ENCODE results near the gene LRFN3.
A peak's percentile ranks its signal among the peaks of the same experiment; 100 is the strongest.
"Not testable (repeated sequence)": the region's sequence is repeated elsewhere in the genome, so short reads cannot be mapped to it uniquely, and the experiment has no call there.

The LRFN3 gene

DNA sequence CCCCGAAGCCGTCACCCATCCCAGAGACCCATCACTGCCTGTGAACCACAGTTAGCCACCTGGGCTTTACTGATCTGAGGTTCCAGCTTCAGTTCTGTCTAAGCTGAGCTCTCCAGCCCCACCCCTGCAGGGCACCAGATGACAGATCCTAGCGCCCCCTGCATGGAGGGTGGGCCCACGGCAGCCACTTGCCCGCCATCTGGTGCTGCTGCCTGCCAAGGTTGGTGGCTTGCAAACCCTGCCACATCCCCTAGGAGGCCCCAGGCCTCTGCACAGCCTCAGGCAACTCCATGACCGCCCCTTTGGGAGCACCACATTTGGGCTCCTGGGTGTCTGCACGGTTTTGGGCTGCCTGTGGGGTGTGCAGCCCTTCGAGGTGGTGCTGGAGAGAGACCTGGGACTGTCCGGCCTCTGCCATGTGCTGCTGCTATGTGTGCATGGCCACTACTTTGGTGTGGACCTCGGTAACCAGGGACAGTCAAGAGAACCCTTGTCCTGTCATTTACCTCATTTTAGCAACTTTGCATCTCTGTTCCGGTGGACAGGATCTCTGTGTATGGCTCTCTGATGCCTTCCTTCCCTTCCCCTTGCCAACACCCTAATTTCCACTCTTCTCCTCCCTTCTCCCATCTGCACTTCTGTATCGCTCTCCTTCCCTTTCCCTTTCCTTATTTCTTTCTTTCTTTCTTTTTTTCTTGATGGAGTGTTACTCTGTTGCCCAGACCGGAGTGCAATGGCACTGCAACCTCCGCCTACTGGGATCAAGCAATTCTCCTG, 41.5 kb downstream of the LRFN3 start:
- peak in 1 of 2 experiments; percentile 29 for DNase-seq

DNA sequence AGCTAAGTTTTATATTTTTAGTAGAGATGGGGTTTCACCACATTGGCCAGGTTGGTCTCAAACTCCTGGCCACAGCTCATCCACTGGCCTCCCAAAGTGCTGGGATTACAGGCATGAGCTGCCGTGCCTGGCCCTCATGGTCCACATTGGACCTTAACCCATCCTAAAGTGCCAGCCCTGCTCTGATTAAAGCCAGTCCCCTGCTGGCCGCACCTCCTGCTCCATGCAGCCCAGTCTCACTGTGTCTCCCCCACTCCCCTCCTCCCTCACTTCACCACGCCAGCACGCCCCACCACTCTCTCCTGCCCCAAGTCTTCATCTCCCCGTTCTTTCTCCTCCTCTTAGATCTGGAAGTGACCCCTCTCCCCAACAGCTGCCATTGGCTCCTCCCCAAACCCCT, 42.1 kb downstream of the LRFN3 start:
- DNase-seq: no peak

DNA sequence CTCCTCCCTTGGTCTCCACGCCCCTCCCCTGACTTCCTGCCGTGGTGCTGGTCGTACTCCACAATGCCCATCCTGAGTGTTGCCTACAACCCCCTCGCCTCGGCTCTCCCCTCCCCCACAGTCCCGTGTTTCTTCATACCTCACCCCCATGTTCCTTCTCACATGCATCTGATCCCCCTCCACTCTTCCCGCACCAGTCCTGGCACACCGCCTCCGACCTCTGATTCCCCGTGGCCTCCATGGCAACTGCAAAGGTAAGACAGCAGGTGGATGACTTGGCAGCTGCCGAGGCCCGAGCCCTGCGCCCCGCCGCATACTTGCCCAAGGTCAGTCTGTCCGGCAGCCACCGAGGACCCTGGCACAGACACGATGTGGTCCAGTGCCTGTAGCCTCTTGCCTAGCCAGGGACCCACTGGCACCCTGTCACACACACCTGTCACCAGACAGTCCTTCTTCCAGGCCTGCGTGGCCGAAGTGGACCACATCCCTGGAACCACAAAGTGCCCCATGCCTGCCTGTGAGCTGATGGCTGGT, 42.7 kb downstream of the LRFN3 start:
- DNase-seq: no peak

DNA sequence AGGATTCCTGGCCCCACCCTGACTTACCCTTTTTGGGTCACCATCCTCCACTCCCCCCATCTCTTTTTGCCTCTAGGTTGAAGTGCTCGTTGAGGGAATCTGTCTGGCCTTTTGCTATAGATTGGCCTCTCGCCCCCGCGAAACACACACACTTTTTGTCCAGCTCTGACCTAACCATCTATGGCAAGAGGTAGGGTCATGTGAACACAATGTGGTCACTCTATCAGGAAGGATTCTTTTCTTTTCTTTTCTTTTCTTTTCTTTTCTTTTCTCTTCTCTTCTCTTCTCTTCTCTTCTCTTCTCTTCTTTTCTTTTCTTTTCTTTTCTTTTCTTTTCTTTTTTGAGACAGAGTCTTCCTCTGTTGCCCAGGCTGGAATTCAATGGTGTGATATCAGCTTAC, 44.8 kb downstream of the LRFN3 start:
- not testable (repeated sequence) for DNase-seq

DNA sequence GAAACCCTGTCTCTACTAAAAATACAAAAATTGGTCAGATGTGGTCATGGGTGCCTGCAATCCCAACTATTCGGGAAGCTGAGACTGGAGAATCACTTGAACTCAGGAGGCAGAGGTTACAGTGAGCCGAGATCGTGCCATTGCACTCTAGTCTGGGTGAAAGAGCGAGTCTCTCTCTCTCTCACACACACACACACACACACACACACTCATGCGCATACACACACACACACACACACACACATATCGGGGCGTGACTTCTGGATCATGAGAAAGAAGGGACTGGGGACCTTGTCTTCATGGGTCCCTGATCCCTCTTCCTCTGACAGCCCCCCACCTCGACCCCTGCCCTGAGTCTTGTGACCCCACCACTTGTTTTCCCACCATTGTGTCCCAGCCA, 47.0 kb downstream of the LRFN3 start:
- no peak for DNase-seq

DNA sequence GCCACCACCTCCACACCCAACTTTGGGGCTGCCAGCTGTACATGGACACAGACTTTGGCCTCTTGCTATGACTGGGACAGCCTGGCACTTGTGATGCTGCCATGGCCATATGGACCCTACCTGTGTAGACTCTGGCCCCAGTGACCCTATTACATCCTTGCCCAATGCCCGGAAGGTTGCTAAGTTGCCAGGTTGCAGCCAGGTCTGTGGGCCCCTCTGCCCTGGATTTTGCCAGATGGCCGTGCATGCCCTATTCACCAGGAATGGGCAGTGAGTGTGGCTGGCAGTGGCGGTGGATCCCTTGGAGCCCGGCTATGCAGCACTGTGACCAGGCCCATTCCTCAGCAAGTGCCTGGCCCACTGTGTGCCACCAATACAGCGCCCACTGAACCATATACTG, 49.9 kb downstream of the LRFN3 start:
- no peak for DNase-seq

DNA sequence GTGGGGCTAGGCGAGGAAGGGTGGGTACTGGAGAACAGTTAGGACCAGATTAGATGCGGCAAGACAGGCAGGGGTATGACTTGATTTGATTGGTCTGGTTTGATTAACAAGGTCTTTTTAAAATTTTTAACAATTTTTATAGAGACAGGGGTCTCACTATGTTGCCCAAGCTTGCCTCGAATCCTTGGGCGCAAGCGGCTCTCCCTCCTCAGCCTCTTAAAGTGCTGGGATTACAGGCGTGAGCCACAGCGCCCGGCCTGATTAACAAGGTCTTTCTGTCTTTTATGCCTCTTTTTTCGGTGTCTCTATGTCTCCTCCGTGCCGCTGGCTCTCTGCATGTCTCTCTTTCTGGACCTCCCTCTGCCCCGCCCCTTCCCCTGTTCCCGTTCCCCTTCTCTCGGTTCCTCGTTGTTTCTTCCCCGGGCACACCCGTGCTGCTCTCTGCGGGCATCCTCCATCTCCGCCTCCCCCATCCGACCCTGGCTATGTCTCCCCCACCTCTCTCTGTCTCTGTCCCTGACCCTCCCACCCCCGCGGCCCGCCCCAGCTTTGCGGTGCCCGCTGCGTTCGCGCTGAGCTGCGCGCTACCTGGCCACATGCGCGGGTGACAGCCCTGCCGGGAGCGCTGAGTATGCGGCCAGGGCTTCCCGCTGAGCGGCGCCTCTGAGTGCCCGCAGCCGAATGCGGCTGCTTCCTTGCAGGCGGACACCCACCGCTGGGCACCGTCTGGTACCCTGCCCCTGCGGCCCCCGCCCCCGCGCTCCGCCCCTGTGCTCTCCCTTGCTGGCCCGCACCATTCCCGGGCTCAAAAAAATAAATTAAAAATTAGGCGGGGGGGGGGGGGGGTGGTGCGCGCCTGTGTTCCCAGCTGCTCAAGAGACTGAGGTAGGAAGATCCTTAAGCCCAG, 50.7 kb downstream of the LRFN3 start:
- peak; percentile 41 to 49 for DNase-seq

DNA sequence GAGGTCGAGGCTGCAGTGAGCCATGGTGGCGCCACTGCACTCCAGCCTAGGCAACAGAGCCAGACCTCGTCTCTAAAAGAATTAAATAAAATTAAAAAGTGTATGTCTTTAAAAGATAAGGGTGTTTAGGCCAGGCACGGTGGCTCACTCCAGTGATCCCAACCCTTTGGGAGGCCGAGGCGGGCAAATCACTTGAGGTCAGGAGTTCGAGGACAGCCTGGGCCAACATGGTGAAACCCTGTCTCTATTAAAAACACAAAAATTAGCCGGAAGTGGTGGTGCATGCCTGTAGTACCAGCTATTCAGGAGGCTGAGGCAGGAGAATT, 51.4 kb downstream of the LRFN3 start:
- no peak for DNase-seq

DNA sequence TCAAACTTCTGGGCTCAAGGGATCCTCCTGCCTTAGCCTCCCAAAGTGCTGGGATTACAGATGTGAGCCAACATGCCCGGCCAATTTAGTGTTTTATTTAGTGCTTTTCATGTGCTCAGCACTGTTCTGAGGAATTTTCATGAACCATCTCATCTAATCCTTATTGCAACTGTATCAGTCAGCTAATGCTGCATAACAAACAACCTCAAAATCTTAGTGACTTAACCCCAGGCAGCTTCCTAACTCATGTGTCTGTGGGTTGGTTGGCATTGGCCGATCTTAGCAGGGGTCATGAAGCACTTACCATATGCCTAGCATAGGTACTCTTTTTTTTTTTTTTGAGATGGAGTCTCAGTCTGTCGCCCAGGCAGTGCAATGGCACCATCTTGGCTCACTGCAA, 52.6 kb downstream of the LRFN3 start:
- DNase-seq: no peak

DNA sequence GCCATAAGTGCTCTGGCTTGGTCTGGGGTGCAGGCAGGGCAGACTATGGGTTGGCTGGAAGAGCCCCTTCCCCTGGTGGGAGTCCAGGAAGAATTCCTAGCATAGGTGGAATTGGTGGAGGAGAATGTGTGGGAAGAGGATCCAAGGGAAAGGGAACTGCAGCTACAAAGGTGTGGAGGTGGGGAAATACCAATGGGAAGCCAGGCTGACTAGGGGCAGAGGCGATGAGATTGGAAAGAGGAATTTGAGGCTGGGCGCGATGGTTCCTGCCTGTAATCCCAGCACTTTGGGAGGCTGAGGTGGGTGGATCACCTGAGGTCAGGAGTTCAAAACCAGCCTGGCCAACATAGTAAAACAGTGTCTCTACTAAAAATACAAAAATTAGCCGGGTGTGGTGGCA, 54.0 kb downstream of the LRFN3 start:
- no peak for DNase-seq

DNA sequence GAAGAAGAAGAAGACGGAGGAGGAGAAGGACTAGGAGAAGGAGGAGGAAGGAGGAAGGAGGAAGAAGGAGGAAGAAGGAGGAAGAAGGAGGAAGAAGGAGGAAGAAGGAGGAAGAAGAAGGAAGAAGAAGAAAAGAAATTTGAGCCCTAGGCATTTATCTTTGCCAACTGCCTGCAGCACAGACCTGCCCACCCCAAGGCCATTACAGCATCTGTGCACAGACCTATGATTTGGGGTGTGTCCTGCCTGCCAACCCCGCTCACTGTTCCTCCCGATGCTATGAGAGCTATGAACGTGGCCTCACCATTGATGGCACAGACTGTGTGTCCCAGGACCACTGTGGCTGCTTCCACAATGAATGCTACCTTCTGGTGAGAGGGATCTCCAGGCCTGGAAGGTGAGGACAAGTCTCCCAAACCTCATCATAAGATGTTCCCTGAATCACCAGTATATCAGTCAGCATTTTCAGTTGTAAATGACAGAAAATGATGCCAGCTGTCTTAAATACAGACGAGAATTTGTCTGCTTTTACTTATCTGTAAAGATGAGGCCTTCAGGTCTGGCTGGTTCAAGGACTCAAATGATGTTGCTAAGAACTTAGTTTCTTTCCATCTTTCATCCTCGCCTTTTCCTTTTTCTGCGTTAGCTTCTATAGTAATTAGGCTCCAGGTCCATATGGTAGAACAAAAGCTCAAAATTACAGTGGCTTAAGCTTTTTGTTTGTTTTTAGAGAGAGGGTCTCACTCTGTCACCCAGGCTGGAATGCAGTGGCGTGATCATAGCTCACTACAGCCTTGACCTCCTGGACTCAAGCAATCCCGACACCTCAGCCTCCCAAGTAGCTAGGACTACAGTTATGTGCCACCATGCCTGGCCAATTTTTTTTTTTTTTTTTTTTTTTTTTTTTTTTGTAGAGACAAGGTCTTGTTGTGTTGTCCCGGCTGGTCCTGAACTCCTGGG, 54.9 kb downstream of the LRFN3 start:
- no peak for DNase-seq

DNA sequence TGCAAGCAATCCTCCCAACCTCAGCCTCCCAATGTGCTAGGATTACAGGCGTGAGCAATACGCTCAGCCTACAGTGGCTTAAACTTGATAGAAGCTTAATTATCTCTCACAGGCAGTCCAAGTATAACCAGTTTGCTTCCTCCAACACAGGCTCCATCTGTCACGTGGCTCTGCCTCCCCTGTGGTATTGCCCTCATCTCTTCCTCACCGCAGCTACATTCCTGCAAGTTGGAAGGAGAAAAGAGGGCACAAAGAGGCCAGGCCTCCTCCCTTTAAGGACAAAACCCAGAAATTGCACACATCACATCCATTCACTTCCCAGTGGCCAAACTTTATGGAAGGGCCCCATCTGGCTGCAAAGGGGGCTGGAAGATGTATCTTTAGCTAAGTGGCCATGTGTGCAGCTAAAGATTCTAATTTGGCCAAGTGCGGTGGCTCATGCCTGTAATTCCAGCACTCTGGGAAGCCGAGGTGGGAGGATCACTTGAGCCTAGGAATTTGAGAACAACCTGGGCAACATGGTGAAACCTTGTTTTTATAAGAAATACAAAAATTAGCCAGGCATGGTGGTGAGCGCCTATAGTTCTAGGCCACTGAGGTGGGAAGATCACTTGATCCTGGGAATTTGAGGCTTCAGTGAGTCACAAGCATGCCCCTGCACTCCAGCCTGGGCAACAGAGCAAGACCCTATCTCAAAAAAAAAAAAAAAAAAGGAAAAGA, 55.7 kb downstream of the LRFN3 start:
- no peak for DNase-seq

DNA sequence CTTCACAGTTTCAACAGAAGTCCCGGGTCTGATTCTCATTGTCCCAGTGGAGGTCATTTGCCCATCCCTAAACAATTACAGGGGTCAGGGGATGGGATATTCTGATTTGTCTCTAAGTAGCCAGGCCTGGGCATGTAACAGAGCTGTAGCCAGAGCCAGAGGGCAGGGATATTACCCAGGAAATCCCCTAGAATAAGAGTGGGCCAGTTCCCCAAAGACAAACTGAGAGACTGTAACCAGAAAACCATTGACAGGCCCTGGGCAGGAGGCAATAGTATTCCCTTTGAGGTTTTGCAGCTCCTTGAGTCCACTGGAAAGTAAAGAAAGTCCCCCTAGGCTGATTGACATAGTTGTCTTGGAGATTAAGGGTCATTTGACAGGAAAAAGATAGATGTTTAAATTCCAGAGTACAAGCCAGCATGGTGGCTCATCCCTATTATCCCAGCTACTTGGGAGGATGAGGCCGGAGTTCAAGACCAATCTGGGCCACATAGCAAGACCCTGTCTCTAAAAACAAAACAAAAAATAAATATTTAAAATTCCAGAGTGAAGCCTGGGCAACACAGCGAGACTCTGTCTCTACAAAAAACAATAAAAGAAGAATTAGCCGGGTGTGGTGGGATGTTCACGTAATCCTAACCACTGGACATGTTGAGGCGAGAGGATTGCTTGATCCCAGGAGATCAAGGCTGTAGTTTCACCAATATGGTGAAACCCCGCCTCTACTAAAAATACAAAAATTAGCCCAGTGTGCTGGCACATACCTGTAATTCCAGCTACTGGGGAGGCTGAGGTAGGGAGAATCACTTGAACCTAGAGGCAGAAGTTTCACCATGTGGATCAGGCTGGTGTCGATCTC, 57.0 kb downstream of the LRFN3 start:
- no peak for DNase-seq

DNA sequence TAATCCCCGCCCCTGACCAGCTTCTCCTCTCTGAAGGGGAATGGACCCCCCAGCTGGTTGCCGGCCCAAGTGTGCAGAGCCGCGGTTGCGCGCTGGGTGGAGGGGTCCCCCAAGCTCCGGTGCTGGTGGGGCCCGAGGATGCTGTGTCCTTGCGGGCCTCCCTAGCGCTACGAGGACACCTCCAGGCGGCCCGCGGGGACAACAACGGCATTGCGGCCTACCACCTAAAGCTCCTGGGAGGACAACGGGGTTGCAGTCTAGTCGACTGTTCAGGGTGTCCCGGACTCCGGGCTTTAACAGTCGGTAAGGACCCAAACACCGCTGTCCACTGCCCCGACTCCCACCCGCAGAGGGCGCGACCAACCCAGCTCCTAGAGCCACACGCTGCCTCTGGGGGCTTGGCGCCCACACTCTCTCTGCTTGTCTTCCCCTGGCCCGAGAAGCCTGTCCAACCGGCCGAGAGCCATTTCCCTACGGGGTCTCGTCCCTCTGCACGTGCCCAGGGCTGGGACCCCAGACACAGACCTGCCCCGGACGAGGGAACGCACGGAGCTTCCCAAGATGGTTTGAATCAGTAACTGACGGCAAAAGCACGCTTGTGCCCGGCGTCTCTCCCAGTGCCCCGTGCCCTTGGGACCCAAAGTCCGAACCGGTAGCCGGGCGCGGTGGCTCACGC, 57.9 kb downstream of the LRFN3 start:
- DNase-seq: no peak

Measured in activated CD4-positive, alpha-beta T cell treated with anti-CD3 and anti-CD28 coated beads, Interleukin-2, amount 50 U/mL, for 48 hours (primary cell).